Measurements from ENCODE around the gene HTT.
"Not testable (repeated sequence)": the region's sequence is repeated elsewhere in the genome, so short reads cannot be mapped to it uniquely, and the experiment has no call there.

The HTT gene

GRCh38 chr4:3124070-3124767 is 49.7 kb downstream of the HTT start:
- no peak for DNase-seq

GRCh38 chr4:3127112-3127511 is 52.6 kb downstream of the HTT start:
- no peak for DNase-seq

- DNase-seq = no peak
Observed at GRCh38 chr4:3128058-3128457, 53.6 kb downstream of the HTT start.

- no peak for DNase-seq
Observed at GRCh38 chr4:3128976-3129375, 54.5 kb downstream of the HTT start.

GRCh38 chr4:3130201-3130600 is 55.7 kb downstream of the HTT start:
- no peak for DNase-seq

- no peak for DNase-seq
Observed at GRCh38 chr4:3130826-3131225, 56.3 kb downstream of the HTT start.

- no peak for DNase-seq
Observed at GRCh38 chr4:3134201-3134600, 59.7 kb downstream of the HTT start.

GRCh38 chr4:3135155-3136011 is 60.9 kb downstream of the HTT start:
- DNase-seq = no peak

GRCh38 chr4:3136454-3136853 is 62.0 kb downstream of the HTT start:
- DNase-seq = no peak

- DNase-seq = no peak
Observed at GRCh38 chr4:3137908-3138307, 63.4 kb downstream of the HTT start.

- no peak for DNase-seq
Observed at GRCh38 chr4:3145234-3145924, 70.9 kb downstream of the HTT start.

GRCh38 chr4:3148926-3149325 is 74.4 kb downstream of the HTT start:
- no peak for DNase-seq

GRCh38 chr4:3151238-3151637 is 76.8 kb downstream of the HTT start:
- DNase-seq = not testable (repeated sequence)

- DNase-seq = no peak
Observed at GRCh38 chr4:3157366-3157765, 82.9 kb downstream of the HTT start.

GRCh38 chr4:3158841-3159240 is 84.4 kb downstream of the HTT start:
- DNase-seq = no peak

GRCh38 chr4:3160438-3160837 is 86.0 kb downstream of the HTT start:
- no peak for DNase-seq

- DNase-seq = not testable (repeated sequence)
Observed at GRCh38 chr4:3161044-3161443, 86.6 kb downstream of the HTT start.

- DNase-seq = not testable (repeated sequence)
Observed at GRCh38 chr4:3166434-3166833, 92.0 kb downstream of the HTT start.

- DNase-seq = no peak
Observed at GRCh38 chr4:3168029-3168428, 93.5 kb downstream of the HTT start.

GRCh38 chr4:3174371-3175338 is 100.2 kb downstream of the HTT start:
- no peak for DNase-seq

- DNase-seq = no peak
Observed at GRCh38 chr4:3176367-3177229, 102.1 kb downstream of the HTT start.

- DNase-seq = no peak
Observed at GRCh38 chr4:3177426-3177825, 102.9 kb downstream of the HTT start.
